Measurements from ENCODE around the gene SLC7A1.

Gene SLC7A1

GRCh38 chr13:29550430-29550988, 45.0 kb downstream of the SLC7A1 start:
- Histone ChIP-seq H3K18ac (ENCODE audit: low read length) (no peak overlapping the region), H3K27ac (ENCODE audit: low read depth, low read length) (no peak overlapping the region), H3K4me1 (ENCODE audit: control insufficient read depth in 1 of 2, insufficient read depth in 2 of 2, low read length in 2 of 2) (peaks cover 3 to 5% of the 10 kb centered on the region in 2 experiments), H2AK5ac (ENCODE audit: low read length) (no peak overlapping the region), H3K79me1 (ENCODE audit: low read length) (no peaks in the 10 kb centered on the region), H3K36me3 (ENCODE audit: control insufficient read depth in 1 of 2, insufficient read depth in 2 of 2, low read length in 2 of 2) (peaks cover 27 to 33% of the 10 kb centered on the region in 2 experiments), H2BK5ac (ENCODE audit: low read depth, low read length, poor library complexity) (no peak overlapping the region), H3K14ac (ENCODE audit: low read length) (no peak overlapping the region), H2BK120ac (ENCODE audit: insufficient read depth, low read length, poor library complexity) (no peak overlapping the region), H3K9ac (ENCODE audit: low read length) (no peak overlapping the region), H4K8ac (ENCODE audit: low read depth, low read length) (no peak overlapping the region), H4K91ac (ENCODE audit: low read depth, low read length) (no peak overlapping the region), H3K9me3 (ENCODE audit: insufficient read depth, low read depth, low read length) (peaks cover 2% of the 10 kb centered on the region), H3K27me3 (ENCODE audit: insufficient read depth, low read length) (no peaks in the 10 kb centered on the region), H3K79me2 (ENCODE audit: control insufficient read depth, insufficient read depth, low read length, poor library complexity) (no peaks in the 10 kb centered on the region), H3K4ac (ENCODE audit: low read depth, low read length) (no peak overlapping the region), H3K4me2 (ENCODE audit: low read length) (no peak overlapping the region), H3K4me3 (ENCODE audit: low read depth, low read length) (no peak overlapping the region), H2AFZ (ENCODE audit: insufficient read depth, low read length, poor library complexity) (no peak overlapping the region), H3K23ac (ENCODE audit: low read length) (no peak overlapping the region), H4K12ac (ENCODE audit: low read depth, low read length) (no peak overlapping the region), H2BK12ac (ENCODE audit: low read length) (no peak overlapping the region)
- WGBS (ENCODE audit: extremely low coverage, insufficient coverage, insufficient read length), result no CpG with 5 or more reads among the region's 5 CpGs
- DNase-seq, result no peak

- Histone ChIP-seq H3K36me3 (ENCODE audit: control insufficient read depth in 1 of 2, insufficient read depth in 2 of 2, low read length in 2 of 2) (peaks cover 29 to 35% of the 10 kb centered on the region in 2 experiments), H2AFZ (ENCODE audit: insufficient read depth, low read length, poor library complexity) (no peak overlapping the region), H3K79me1 (ENCODE audit: low read length) (no peaks in the 10 kb centered on the region), H3K27ac (ENCODE audit: low read depth, low read length) (no peak overlapping the region), H3K4me1 (ENCODE audit: control insufficient read depth in 1 of 2, insufficient read depth in 2 of 2, low read length in 2 of 2) (peaks cover 3 to 6% of the 10 kb centered on the region in 2 experiments), H2BK120ac (ENCODE audit: insufficient read depth, low read length, poor library complexity) (no peak overlapping the region), H3K9me3 (ENCODE audit: insufficient read depth, low read depth, low read length) (peaks cover 2% of the 10 kb centered on the region), H3K23ac (ENCODE audit: low read length) (no peak overlapping the region), H3K9ac (ENCODE audit: low read length) (no peak overlapping the region), H4K12ac (ENCODE audit: low read depth, low read length) (no peak overlapping the region), H2BK12ac (ENCODE audit: low read length) (no peak overlapping the region), H3K4me3 (ENCODE audit: low read depth, low read length) (no peak overlapping the region), H3K27me3 (ENCODE audit: insufficient read depth, low read length) (no peaks in the 10 kb centered on the region), H3K14ac (ENCODE audit: low read length) (no peak overlapping the region), H4K91ac (ENCODE audit: low read depth, low read length) (no peak overlapping the region), H4K8ac (ENCODE audit: low read depth, low read length) (no peak overlapping the region), H3K79me2 (ENCODE audit: control insufficient read depth, insufficient read depth, low read length, poor library complexity) (no peaks in the 10 kb centered on the region), H3K18ac (ENCODE audit: low read length) (no peak overlapping the region), H3K4ac (ENCODE audit: low read depth, low read length) (no peak overlapping the region), H2BK5ac (ENCODE audit: low read depth, low read length, poor library complexity) (no peak overlapping the region), H3K4me2 (ENCODE audit: low read length) (no peak overlapping the region), H2AK5ac (ENCODE audit: low read length) (no peak overlapping the region)
- peak in 1 of 2 donors; percentile 67 for DNase-seq
- WGBS (ENCODE audit: extremely low coverage, insufficient coverage, insufficient read length), result no CpG with 5 or more reads among the region's 7 CpGs
Measured at GRCh38 chr13:29548722-29549121, 46.8 kb downstream of the SLC7A1 start.

GRCh38 chr13:29547153-29547552, 48.3 kb downstream of the SLC7A1 start:
- Histone ChIP-seq H2AK5ac (ENCODE audit: low read length) (no peak overlapping the region), H3K23ac (ENCODE audit: low read length) (no peak overlapping the region), H3K4me2 (ENCODE audit: low read length) (no peak overlapping the region), H2AFZ (ENCODE audit: insufficient read depth, low read length, poor library complexity) (no peak overlapping the region), H3K27me3 (ENCODE audit: insufficient read depth, low read length) (no peaks in the 10 kb centered on the region), H3K36me3 (ENCODE audit: control insufficient read depth in 1 of 2, insufficient read depth in 2 of 2, low read length in 2 of 2) (peaks cover 23 to 27% of the 10 kb centered on the region in 2 experiments), H4K91ac (ENCODE audit: low read depth, low read length) (no peak overlapping the region), H3K27ac (ENCODE audit: low read depth, low read length) (no peak overlapping the region), H3K9me3 (ENCODE audit: insufficient read depth, low read depth, low read length) (no peaks in the 10 kb centered on the region), H2BK5ac (ENCODE audit: low read depth, low read length, poor library complexity) (no peak overlapping the region), H3K14ac (ENCODE audit: low read length) (no peak overlapping the region), H2BK120ac (ENCODE audit: insufficient read depth, low read length, poor library complexity) (no peak overlapping the region), H3K9ac (ENCODE audit: low read length) (no peak overlapping the region), H3K18ac (ENCODE audit: low read length) (no peak overlapping the region), H3K79me2 (ENCODE audit: control insufficient read depth, insufficient read depth, low read length, poor library complexity) (no peaks in the 10 kb centered on the region), H3K4ac (ENCODE audit: low read depth, low read length) (no peak overlapping the region), H3K4me1 (ENCODE audit: control insufficient read depth in 1 of 2, insufficient read depth in 2 of 2, low read length in 2 of 2) (peaks cover 7 to 13% of the 10 kb centered on the region in 2 experiments), H3K4me3 (ENCODE audit: low read depth, low read length) (no peak overlapping the region), H2BK12ac (ENCODE audit: low read length) (no peak overlapping the region), H3K79me1 (ENCODE audit: low read length) (no peaks in the 10 kb centered on the region), H4K8ac (ENCODE audit: low read depth, low read length) (no peak overlapping the region), H4K12ac (ENCODE audit: low read depth, low read length) (no peak overlapping the region)
- no peak for DNase-seq
- WGBS (ENCODE audit: extremely low coverage, insufficient coverage, insufficient read length), result no CpG with 5 or more reads among the region's 7 CpGs

GRCh38 chr13:29546662-29547061, 48.8 kb downstream of the SLC7A1 start:
- Histone ChIP-seq H3K4me3 (ENCODE audit: low read depth, low read length) (no peak overlapping the region), H3K4me1 (ENCODE audit: control insufficient read depth in 1 of 2, insufficient read depth in 2 of 2, low read length in 2 of 2) (peaks cover 7 to 13% of the 10 kb centered on the region in 2 experiments), H2BK5ac (ENCODE audit: low read depth, low read length, poor library complexity) (no peak overlapping the region), H4K8ac (ENCODE audit: low read depth, low read length) (no peak overlapping the region), H2AFZ (ENCODE audit: insufficient read depth, low read length, poor library complexity) (no peak overlapping the region), H2BK12ac (ENCODE audit: low read length) (no peak overlapping the region), H3K9me3 (ENCODE audit: insufficient read depth, low read depth, low read length) (no peaks in the 10 kb centered on the region), H3K23ac (ENCODE audit: low read length) (no peak overlapping the region), H3K79me1 (ENCODE audit: low read length) (no peaks in the 10 kb centered on the region), H3K79me2 (ENCODE audit: control insufficient read depth, insufficient read depth, low read length, poor library complexity) (no peaks in the 10 kb centered on the region), H3K18ac (ENCODE audit: low read length) (no peak overlapping the region), H3K36me3 (ENCODE audit: control insufficient read depth in 1 of 2, insufficient read depth in 2 of 2, low read length in 2 of 2) (peaks cover 23 to 26% of the 10 kb centered on the region in 2 experiments), H3K4ac (ENCODE audit: low read depth, low read length) (peak overlapping the region; percentile 9), H3K14ac (ENCODE audit: low read length) (no peak overlapping the region), H2AK5ac (ENCODE audit: low read length) (no peak overlapping the region), H3K27ac (ENCODE audit: low read depth, low read length) (no peak overlapping the region), H4K12ac (ENCODE audit: low read depth, low read length) (no peak overlapping the region), H4K91ac (ENCODE audit: low read depth, low read length) (no peak overlapping the region), H3K27me3 (ENCODE audit: insufficient read depth, low read length) (no peaks in the 10 kb centered on the region), H3K9ac (ENCODE audit: low read length) (no peak overlapping the region), H3K4me2 (ENCODE audit: low read length) (no peak overlapping the region), H2BK120ac (ENCODE audit: insufficient read depth, low read length, poor library complexity) (no peak overlapping the region)
- WGBS (ENCODE audit: extremely low coverage, insufficient coverage, insufficient read length), result no CpG with 5 or more reads among the region's 8 CpGs
- no peak for DNase-seq

Data from trophoblast cell (in vitro differentiated cells and primary cell).